Neutrophil (primary cell): Measurements from ENCODE around the gene OR4C6.

Experiments used
- H3K27ac ChIP-seq: fragments of 200-600 bp; sonication (generic); 2 replicates; pipeline ENCODE4 v1.5.1; 2016; ENCODE audit warnings: mild to moderate bottlenecking, moderate library complexity
- H3K27me3 ChIP-seq: fragments of 200-600 bp; sonication (generic); 2 replicates; pipeline ENCODE4 v1.6.0; 2016; ENCODE audit warnings: mild to moderate bottlenecking
- H3K36me3 ChIP-seq: fragments of 200-600 bp; sonication (generic); 2 replicates; pipeline ENCODE4 v1.5.1; 2017
- H3K4me1 ChIP-seq, 2 experiments: fragments of 200-600 bp in 1 of 2; sonication (generic) in 1 of 2; 1 replicate in 1 of 2; 2 replicates in 1 of 2; pipeline versions ENCODE4 v1.5.1 to v1.6.1; 2013 to 2016; ENCODE audit warnings: low read depth in 1 of 2, low read length in 1 of 2, mild to moderate bottlenecking in 1 of 2, moderate library complexity in 1 of 2; ENCODE audit not compliant: control insufficient read depth in 1 of 2, insufficient read depth in 1 of 2
- H3K4me3 ChIP-seq, 2 experiments: fragments of 200-600 bp in 1 of 2; sonication (generic) in 1 of 2; 1 replicate in 1 of 2; 2 replicates in 1 of 2; pipeline ENCODE4 v1.5.1; 2013 to 2016; ENCODE audit warnings: low read depth in 1 of 2, low read length in 1 of 2, mild to moderate bottlenecking in 1 of 2, moderate library complexity in 1 of 2
- H3K9me3 ChIP-seq: fragments of 200-600 bp; sonication (generic); 2 replicates; pipeline ENCODE4 v1.5.1; 2016
- CTCF ChIP-seq: fragments of 200-600 bp; sonication (generic); IDR thresholded peaks from 2 replicates; pipeline ENCODE4 v1.5.1; 2016; ENCODE audit warnings: antibody characterized with exemption

The OR4C6 gene

GRCh38 chr11:55658031-55658573 lies 3.9 kb upstream of the OR4C6 start:
- H3K27me3 ChIP-seq: no peaks in the 10 kb centered on the region
- H3K36me3 ChIP-seq: no peaks in the 10 kb centered on the region
- H3K27ac ChIP-seq: no peak overlapping the region
- H3K9me3 ChIP-seq: no peaks in the 10 kb centered on the region
- TF ChIP-seq CTCF: no peak
- H3K4me3 ChIP-seq: no peak overlapping the region
- H3K4me1 ChIP-seq: no peaks in the 10 kb centered on the region

- Histone ChIP-seq H3K27ac (no peak overlapping the region), H3K4me3 (no peak overlapping the region), H3K4me1 (no peaks in the 10 kb centered on the region), H3K36me3 (no peaks in the 10 kb centered on the region), H3K27me3 (no peaks in the 10 kb centered on the region), H3K9me3 (no peaks in the 10 kb centered on the region)
- no peak for TF ChIP-seq CTCF
Measured at GRCh38 chr11:55658608-55659007, 3.4 kb upstream of the OR4C6 start.

GRCh38 chr11:55669376-55669775 lies 7.4 kb downstream of the OR4C6 start:
- Histone ChIP-seq H3K36me3 (no peaks in the 10 kb centered on the region), H3K4me1 (no peaks in the 10 kb centered on the region), H3K27ac (no peak overlapping the region)

GRCh38 chr11:55673860-55674259 lies 11.9 kb downstream of the OR4C6 start:
- Histone ChIP-seq H3K27ac (no peak overlapping the region), H3K4me1 (no peaks in the 10 kb centered on the region), H3K4me3 (no peak overlapping the region), H3K27me3 (no peaks in the 10 kb centered on the region), H3K36me3 (no peaks in the 10 kb centered on the region), H3K9me3 (no peaks in the 10 kb centered on the region)
- no peak for TF ChIP-seq CTCF

More at GRCh38 chr11:55669376-55669775, 7.4 kb downstream of the OR4C6 start:
- H3K4me3 ChIP-seq: no peak overlapping the region
- TF ChIP-seq CTCF: no peak
- H3K27me3 ChIP-seq: no peaks in the 10 kb centered on the region
- H3K9me3 ChIP-seq: no peaks in the 10 kb centered on the region

- TF ChIP-seq CTCF: no peak
- Histone ChIP-seq H3K27me3 (no peaks in the 10 kb centered on the region), H3K4me1 (no peaks in the 10 kb centered on the region), H3K4me3 (no peak overlapping the region), H3K27ac (no peak overlapping the region), H3K36me3 (no peaks in the 10 kb centered on the region), H3K9me3 (no peaks in the 10 kb centered on the region)
Measured at GRCh38 chr11:55697817-55698216, 35.8 kb downstream of the OR4C6 start.

GRCh38 chr11:55701429-55701828 lies 39.4 kb downstream of the OR4C6 start:
- no peaks in the 10 kb centered on the region for H3K27me3 ChIP-seq
- no peak for TF ChIP-seq CTCF
- no peak overlapping the region for H3K4me3 ChIP-seq
- no peaks in the 10 kb centered on the region for H3K9me3 ChIP-seq
- H3K4me1 ChIP-seq: no peaks in the 10 kb centered on the region
- H3K36me3 ChIP-seq: no peaks in the 10 kb centered on the region
- no peak overlapping the region for H3K27ac ChIP-seq
